ENCODE measurements around the gene TPST1. TPM values are rescaled to one million over a fixed set of nuclear protein-coding genes. Genes with fewer than 3 reads are reported as not detected.
A peak's percentile ranks its signal among the peaks of the same experiment; 100 is the strongest.
"Not testable (repeated sequence)": the region's sequence is repeated elsewhere in the genome, so short reads cannot be mapped to it uniquely, and the experiment has no call there.

The TPST1 gene
- total RNA-seq, 1 experiment from 2014 or later: 14.9 TPM

DNA sequence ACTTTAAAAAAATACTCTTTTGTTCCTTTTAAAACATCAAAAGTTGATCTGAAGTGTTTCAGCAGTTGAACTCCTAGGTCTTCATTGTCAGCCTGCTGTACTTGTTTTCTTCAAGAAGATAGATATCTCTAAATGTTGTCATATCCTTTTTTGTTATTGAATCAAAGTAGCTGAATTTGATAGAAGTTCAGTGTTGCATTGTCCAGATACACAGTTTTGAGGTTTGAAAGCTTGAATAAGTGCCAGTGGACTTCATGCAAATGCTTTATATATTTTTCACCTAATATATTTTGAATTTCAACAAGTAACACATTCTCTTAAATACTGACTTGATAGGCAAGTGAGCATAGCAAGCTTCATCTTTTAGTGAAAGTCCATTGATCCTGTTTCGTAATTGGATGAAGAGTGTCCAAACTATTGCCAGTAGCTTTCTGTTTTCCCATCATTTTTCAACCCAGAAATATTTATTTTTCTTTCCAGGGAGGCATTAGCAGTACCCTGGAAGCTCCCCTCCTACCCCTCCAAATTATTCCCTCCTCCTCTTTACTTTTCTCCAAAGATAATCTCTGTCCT lies 114.4 kb downstream of the TPST1 start:
- Histone ChIP-seq H3K4me1 (replicated peaks; ENCODE audit: insufficient read depth) (no peaks in the 10 kb centered on the region), H3K4me3 (no peak overlapping the region), H3K9me3 (ENCODE audit: insufficient read depth, low read depth) (peaks cover 17% of the 10 kb centered on the region), H3K36me3 (ENCODE audit: low read depth) (no peaks in the 10 kb centered on the region), H3K9me2 (ENCODE audit: insufficient read depth) (no peaks in the 10 kb centered on the region), H3K27ac (no peak overlapping the region), H3K79me2 (ENCODE audit: low read depth) (no peaks in the 10 kb centered on the region), H2AFZ (no peak overlapping the region), H3K27me3 (ENCODE audit: insufficient read depth, low read depth) (no peaks in the 10 kb centered on the region), H3F3A (ENCODE audit: insufficient read depth, low read depth) (peaks cover 5% of the 10 kb centered on the region; the same call in 1 of the 2 replicates), H3K4me2 (no peak overlapping the region), H4K20me1 (ENCODE audit: insufficient read depth) (no peaks in the 10 kb centered on the region)
- intact Hi-C loops (cut with micrococcal nuclease; ENCODE audit: unreplicated experiment): no loop called here
- no TSS peak for BruUV-seq (replicated peaks)
- CTCF ChIA-PET: no interaction called here
- no peak for DNase-seq
- no peak for TF ChIP-seq EZH2 (IDR thresholded peaks at IDR 0.05; ENCODE audit: low read depth)
- TF ChIP-seq, protein P1, sequence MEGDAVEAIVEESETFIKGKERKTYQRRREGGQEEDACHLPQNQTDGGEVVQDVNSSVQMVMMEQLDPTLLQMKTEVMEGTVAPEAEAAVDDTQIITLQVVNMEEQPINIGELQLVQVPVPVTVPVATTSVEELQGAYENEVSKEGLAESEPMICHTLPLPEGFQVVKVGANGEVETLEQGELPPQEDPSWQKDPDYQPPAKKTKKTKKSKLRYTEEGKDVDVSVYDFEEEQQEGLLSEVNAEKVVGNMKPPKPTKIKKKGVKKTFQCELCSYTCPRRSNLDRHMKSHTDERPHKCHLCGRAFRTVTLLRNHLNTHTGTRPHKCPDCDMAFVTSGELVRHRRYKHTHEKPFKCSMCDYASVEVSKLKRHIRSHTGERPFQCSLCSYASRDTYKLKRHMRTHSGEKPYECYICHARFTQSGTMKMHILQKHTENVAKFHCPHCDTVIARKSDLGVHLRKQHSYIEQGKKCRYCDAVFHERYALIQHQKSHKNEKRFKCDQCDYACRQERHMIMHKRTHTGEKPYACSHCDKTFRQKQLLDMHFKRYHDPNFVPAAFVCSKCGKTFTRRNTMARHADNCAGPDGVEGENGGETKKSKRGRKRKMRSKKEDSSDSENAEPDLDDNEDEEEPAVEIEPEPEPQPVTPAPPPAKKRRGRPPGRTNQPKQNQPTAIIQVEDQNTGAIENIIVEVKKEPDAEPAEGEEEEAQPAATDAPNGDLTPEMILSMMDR (conservative IDR thresholded peaks at IDR 0.05): no peak
- POLR2A ChIA-PET (ENCODE audit: unreplicated experiment): no interaction called here

DNA sequence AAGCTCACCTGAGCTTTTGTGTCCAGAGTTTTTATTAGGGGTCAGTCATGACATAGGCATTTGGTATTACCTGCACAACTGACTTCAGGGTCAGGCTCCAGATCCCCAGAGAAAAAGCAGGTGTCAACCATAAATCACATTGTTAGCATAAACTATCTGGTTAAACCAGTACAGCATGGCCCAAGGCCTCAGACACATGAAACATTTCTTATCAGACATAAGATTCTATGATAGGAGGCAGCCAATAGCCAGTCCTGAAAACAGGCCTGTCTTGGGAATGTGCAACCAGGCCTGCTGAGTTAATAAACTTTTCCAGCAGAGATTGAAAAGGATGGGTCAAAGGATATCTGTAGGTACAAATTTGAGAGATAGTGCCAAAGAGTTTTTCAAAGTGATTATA lies 116.1 kb downstream of the TPST1 start:
- peaks cover 17% of the 10 kb centered on the region for H3K9me3 ChIP-seq (ENCODE audit: insufficient read depth, low read depth)
- H3K4me3 ChIP-seq: no peak overlapping the region
- BruUV-seq (replicated peaks): no TSS peak
- no peaks in the 10 kb centered on the region for H3K79me2 ChIP-seq (ENCODE audit: low read depth)
- no peak overlapping the region for H2AFZ ChIP-seq
- ChIA-PET POLR2A (ENCODE audit: unreplicated experiment) (no interaction called here), CTCF (no interaction called here)
- no peaks in the 10 kb centered on the region for H3K27me3 ChIP-seq (ENCODE audit: insufficient read depth, low read depth)
- H3K9me2 ChIP-seq (ENCODE audit: insufficient read depth): no peaks in the 10 kb centered on the region
- peaks cover 5% of the 10 kb centered on the region; the same call in 1 of the 2 replicates for H3F3A ChIP-seq (ENCODE audit: insufficient read depth, low read depth)
- intact Hi-C loops (cut with micrococcal nuclease; ENCODE audit: unreplicated experiment): no loop called here
- H3K4me1 ChIP-seq (replicated peaks; ENCODE audit: insufficient read depth): no peaks in the 10 kb centered on the region
- no peak overlapping the region for H3K4me2 ChIP-seq
- TF ChIP-seq EZH2 (IDR thresholded peaks at IDR 0.05; ENCODE audit: low read depth): no peak
- TF ChIP-seq, protein P1 (conservative IDR thresholded peaks at IDR 0.05): no peak
- H4K20me1 ChIP-seq (ENCODE audit: insufficient read depth): no peaks in the 10 kb centered on the region
- no peak overlapping the region for H3K27ac ChIP-seq
- peak; percentile 6 to 76 for DNase-seq
- no peaks in the 10 kb centered on the region for H3K36me3 ChIP-seq (ENCODE audit: low read depth)

- no TSS peak for BruUV-seq (replicated peaks)
- H3K9me2 ChIP-seq (ENCODE audit: insufficient read depth): no peaks in the 10 kb centered on the region
- no peak overlapping the region for H3K4me3 ChIP-seq
- POLR2A ChIA-PET (ENCODE audit: unreplicated experiment): interaction anchor here (0.7 kb wide), 1 partner anchor 11 kb away, joined by 10 read pairs; no protein-coding TSS in a partner anchor
- intact Hi-C loops (cut with micrococcal nuclease; ENCODE audit: unreplicated experiment): no loop called here
- no peak overlapping the region for H3K4me2 ChIP-seq
- H2AFZ ChIP-seq: no peak overlapping the region
- TF ChIP-seq, protein P1 (conservative IDR thresholded peaks at IDR 0.05): no peak
- TF ChIP-seq EZH2 (IDR thresholded peaks at IDR 0.05; ENCODE audit: low read depth): no peak
- H3K27me3 ChIP-seq (ENCODE audit: insufficient read depth, low read depth): no peaks in the 10 kb centered on the region
- H3K79me2 ChIP-seq (ENCODE audit: low read depth): no peaks in the 10 kb centered on the region
- H4K20me1 ChIP-seq (ENCODE audit: insufficient read depth): no peaks in the 10 kb centered on the region
- peaks cover 20% of the 10 kb centered on the region for H3K9me3 ChIP-seq (ENCODE audit: insufficient read depth, low read depth)
- DNase-seq: no peak
- H3F3A ChIP-seq (ENCODE audit: insufficient read depth, low read depth): peaks cover 5% of the 10 kb centered on the region; the same call in 1 of the 2 replicates
- H3K36me3 ChIP-seq (ENCODE audit: low read depth): no peaks in the 10 kb centered on the region
- CTCF ChIA-PET: no interaction called here
- peaks cover 5% of the 10 kb centered on the region; the same call in 1 of the 2 replicates for H3K4me1 ChIP-seq (replicated peaks; ENCODE audit: insufficient read depth)
- no peak overlapping the region for H3K27ac ChIP-seq
Measured at GRCh38 chr7:66323114-66323796, 118.1 kb downstream of the TPST1 start.

GRCh38 chr7:66324985-66325384 lies 119.9 kb downstream of the TPST1 start:
- H3K4me2 ChIP-seq; H3K79me2 ChIP-seq (ENCODE audit: low read depth); H3F3A ChIP-seq (ENCODE audit: insufficient read depth, low read depth); H4K20me1 ChIP-seq (ENCODE audit: insufficient read depth); intact Hi-C loops (cut with micrococcal nuclease; ENCODE audit: unreplicated experiment); DNase-seq; POLR2A ChIA-PET (ENCODE audit: unreplicated experiment); CTCF ChIA-PET; H2AFZ ChIP-seq; H3K27me3 ChIP-seq (ENCODE audit: insufficient read depth, low read depth); H3K4me1 ChIP-seq (replicated peaks; ENCODE audit: insufficient read depth); BruUV-seq (replicated peaks); H3K36me3 ChIP-seq (ENCODE audit: low read depth); H3K9me2 ChIP-seq (ENCODE audit: insufficient read depth); H3K4me3 ChIP-seq; H3K27ac ChIP-seq: not testable (repeated sequence)
- H3K9me3 ChIP-seq (ENCODE audit: insufficient read depth, low read depth): peaks cover 19% of the 10 kb centered on the region

Measured in PC-9 (cell line).